ENCODE results near the gene ADAMTS4.
"Not testable (repeated sequence)": the region's sequence is repeated elsewhere in the genome, so short reads cannot be mapped to it uniquely, and the experiment has no call there.

Gene ADAMTS4, protein sequence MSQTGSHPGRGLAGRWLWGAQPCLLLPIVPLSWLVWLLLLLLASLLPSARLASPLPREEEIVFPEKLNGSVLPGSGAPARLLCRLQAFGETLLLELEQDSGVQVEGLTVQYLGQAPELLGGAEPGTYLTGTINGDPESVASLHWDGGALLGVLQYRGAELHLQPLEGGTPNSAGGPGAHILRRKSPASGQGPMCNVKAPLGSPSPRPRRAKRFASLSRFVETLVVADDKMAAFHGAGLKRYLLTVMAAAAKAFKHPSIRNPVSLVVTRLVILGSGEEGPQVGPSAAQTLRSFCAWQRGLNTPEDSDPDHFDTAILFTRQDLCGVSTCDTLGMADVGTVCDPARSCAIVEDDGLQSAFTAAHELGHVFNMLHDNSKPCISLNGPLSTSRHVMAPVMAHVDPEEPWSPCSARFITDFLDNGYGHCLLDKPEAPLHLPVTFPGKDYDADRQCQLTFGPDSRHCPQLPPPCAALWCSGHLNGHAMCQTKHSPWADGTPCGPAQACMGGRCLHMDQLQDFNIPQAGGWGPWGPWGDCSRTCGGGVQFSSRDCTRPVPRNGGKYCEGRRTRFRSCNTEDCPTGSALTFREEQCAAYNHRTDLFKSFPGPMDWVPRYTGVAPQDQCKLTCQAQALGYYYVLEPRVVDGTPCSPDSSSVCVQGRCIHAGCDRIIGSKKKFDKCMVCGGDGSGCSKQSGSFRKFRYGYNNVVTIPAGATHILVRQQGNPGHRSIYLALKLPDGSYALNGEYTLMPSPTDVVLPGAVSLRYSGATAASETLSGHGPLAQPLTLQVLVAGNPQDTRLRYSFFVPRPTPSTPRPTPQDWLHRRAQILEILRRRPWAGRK

DNA sequence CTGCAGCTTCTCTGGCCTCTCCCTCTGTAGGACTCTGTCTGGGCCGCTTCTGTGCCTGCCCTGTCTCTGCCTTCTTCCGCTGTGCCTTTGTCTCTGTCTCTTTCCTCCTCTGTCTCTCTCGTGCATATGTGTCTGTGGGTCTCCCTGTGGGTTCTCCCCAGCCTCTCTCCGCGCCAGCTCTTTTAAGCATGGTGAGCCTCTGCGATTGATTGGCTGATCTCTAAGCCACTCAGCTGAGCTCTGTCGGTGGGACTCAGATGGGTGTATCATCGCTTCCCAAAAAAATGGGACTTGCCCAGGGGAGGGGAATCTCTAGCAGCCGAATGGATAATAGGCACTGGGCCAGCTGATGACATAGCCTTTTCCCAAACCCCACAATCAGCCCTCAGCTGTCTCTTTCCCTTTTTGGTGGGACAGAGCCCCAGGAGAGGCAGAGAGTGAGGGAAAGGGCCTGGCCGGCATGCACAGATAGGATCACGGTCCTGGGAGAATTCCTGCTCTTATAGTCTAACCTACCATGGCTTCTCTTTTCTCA, at the start of gene ADAMTS4:
TSS of gene ADAMTS4 (minus strand) at position 158 of the 535 bp plus-strand sequence. CDS start 427 bp downstream, outside the sequence.
- no peak for DNase-seq

DNA sequence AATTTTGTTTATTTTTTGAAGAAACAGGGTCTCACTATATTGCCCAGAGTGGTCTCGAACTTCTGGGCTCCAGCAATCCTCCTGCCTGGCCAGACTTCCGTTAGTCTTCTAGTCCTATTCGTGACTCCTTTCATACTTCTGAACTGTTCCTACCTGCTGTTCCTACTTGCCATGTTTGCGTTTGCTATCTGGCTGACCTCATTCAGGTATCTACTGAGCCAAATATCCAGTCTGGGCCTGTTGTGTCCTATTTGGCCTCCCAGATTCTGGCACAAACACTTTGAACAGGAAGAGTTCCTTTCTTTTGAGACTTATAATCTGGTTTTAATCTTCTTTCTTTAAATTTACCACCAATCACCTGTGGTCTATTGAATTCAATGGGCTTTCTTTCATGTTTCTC, 46.0 kb upstream of the ADAMTS4 start:
- DNase-seq: no peak

DNA sequence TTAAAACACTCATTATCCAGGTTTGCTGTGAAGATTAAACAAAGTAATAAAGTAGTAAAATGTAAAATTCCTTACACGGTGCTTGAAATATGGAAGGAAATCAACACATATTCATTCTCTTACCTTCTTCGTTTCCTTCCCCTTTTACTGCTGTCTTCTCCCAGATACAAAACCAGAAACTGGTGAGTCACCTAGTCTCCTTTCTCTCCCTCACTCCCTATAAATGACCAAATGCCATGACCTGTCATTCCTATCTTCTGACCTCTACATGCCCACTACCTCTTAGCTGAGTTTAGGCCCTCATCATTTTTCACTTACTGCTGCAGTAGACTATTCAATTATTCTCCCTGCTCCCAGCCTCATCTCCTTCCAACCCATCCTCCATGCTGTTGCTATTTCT, 43.5 kb upstream of the ADAMTS4 start:
- no peak for DNase-seq

DNA sequence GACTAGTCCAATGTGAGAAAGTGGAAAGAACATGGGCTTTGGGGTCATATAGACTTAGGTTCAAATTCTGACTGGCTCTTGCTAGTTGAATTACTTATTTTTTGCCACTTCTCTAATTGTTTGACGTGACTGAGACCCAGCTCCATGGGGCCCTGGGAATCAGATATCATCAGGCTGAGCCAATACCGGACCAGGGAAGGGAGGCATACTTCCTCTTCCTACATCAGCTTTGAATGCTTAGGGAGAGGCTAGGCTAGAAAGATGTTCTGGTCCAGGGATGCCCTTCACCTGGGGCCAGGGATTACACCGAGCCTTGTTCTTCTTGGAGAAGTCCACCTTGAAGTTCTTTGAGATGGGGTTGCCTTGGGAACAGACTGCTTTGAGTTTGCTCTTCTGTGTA, 42.8 kb upstream of the ADAMTS4 start:
- no peak for DNase-seq

DNA sequence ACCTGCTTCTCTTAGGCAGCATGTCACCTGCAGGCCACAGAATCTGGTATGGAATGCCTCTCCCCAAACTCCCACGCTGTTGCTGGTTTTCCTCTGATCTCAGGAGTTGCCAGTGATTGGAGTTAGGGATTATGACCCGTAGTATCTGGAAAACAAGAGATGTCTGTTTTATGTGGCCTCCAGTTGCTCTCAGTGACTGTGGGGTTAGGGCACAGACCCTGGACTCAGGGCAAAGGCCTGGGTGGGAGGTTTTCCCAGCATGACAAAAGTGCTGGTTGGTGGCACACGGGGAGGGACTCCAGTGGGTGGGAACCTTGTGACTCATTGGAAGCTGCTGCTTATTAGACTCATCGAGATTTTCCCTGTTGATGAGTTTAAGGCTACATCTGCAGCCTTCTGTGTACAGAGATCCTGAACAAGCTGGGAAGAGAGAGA, 39.2 kb upstream of the ADAMTS4 start, which contains the start of gene NR1I3:
TSS of gene NR1I3 (minus strand) at position 165 of the 435 bp plus-strand sequence. CDS start 1,638 bp downstream, outside the sequence.
- DNase-seq: no peak

DNA sequence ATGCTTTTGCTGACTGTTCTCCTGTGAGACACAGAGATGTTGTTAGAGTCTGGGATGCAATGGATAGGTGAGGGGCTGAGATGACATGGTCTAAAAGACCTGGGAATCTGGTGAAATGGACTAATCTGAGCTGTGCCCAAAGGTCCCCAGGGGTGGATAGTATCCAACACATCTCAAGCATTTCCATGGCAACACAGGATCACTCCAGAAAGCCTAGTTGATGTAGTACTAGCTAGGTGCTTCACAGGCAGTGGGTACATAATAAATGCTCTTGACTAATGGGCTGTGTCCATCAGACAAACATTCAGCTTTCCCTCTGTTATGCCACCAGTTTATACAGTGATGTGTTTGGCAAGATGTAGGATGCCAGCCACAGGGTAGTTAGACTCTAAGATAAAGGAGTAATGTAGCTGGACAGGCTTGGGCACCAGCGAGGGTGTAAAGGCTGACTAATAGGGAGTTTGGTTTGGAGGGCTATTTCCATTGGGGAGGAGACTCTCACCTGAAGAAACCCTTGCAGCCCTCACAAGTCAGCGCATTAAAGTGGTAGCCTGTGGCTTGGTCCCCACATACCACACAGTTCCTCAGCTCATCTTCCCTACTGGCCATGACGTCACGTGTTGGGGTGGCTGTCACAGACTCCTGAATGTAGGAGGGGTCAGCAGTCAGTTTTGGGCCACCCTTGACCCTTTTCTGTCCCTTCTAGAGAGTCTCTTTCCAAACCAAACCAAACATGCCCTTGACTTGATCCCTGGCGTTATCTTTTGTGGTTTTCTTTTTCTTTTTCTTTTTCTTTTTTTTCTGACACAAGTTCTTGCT, 37.3 kb upstream of the ADAMTS4 start:
- DNase-seq: no peak

DNA sequence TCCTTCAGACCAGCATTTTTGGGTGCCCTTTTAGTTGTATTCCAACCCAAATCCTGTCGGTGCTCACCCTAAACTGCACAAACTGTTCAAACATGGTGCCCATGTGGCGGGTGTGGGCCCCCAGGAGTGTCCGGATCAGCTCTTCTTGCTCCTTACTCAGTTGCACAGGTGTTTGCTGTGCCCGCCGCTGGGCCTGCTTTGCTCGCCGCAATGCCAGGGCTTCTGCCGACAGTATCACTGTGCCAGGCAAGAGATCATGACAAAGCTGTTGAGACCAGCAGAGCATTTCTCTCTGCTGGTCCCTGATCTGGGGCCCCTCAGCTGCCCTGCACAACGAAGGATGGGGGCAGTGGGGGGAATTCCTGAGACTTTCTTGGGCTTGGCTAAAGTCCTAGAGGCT, 34.2 kb upstream of the ADAMTS4 start:
- no peak for DNase-seq

DNA sequence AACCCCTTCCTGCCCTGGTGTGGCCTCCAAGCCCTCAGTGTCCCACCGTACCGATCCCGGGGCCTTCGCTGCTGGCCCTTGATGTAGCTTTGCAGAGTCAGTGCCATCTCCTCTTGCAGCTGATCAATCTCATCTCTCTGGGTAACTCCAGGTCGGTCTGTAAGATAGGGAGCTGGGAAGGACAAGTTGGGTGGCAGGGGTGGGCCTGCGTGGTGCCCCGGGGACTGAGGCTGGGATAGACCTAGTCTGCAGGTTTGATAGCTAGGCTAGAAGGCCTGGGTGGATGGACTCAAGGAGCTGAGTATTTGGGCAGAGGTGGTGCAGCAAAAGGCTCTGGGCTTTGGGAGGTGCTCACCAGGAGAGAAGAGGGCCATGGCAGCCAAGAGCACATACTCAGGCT, 31.9 kb upstream of the ADAMTS4 start:
- DNase-seq: no peak

DNA sequence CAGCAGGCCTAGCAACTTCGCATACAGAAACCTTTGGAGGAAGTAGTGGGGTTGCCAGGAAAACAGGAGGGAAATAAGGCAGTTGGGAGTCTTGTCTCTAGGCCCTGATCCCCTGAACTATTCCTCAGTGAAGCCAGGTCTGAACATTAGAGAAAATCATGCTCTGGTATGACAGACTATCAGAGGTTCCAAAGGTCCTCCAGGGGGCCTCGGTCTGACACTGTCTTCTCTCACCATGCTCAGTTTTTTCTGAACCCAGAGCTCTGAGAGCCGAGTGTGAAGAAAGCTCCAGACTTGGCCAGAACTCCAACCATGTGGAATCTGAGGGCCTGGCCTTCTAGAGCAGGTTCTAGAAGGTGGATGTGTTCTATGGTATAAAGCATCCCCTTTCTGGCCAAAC, 31.0 kb upstream of the ADAMTS4 start:
- no peak for DNase-seq

DNA sequence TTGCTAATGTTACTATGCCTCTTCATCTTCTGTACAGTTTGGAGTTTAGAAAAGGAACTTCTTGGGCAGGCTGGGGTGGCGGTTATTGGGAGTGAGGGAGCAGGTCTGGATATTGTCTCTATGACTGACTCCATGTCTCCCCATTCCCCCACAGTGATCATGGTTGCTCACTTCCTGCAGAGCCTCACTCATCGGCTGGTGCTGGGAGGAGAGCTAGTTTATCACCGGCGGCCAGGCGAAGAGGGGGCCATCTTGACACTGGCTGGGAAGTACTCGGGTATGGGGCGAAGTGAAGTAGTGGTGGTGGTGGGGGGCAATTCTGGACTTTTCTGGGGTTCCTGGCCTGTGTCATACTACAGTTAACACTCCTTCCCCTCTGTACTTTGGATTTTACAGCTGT, 29.2 kb upstream of the ADAMTS4 start:
- no peak for DNase-seq

DNA sequence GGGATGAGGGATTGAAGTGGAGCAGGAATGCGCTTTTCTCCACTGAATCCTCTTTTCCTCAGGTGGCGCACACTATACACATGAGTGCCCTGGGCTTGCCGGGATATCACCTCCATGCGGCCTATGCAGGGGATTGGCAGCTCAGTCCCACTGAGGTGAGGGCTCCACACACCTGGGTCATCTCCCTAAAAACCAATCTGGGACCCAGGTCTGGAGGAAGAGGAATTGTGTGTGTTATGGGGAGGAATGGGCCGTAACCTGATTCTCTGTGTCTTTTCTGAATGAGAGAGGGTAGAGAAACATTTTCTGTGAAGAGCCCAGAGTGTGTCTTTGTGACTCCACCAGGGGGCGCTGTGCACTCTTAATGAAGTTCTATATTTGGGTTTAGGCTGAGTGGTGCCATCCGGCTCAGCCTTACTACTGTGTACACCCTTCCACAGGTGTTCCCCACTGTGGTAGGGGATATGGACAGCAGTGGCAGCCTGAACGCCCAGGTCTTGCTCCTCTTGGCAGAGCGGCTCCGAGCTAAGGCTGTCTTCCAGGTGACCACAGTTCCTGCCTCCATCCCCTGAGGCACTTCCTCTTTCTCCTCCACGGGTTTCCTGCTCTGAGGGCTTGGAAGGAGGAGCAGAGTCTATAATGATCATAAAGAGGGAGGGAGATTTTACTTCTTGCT, 28.5 kb upstream of the ADAMTS4 start:
- peak; percentile 88 for DNase-seq

DNA sequence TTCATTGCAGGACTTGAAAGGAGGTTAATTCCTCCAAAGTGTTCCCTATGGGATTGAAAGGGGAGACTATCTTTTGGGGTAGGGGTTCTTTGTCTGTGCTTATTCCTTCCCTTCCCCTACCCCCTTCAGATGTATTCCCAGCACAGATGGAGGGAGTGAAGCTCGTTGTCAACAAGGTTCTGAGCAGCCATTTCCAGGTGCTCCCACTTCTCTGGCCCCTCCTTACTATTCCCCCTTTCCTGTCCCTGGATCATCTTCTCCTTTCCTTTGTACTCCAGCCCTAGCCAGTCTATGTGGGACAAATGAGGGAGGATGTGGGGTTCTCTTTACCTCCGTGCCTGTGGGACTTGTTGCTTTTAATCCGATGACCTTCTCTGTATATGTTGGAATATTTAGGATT, 27.9 kb upstream of the ADAMTS4 start:
- DNase-seq: no peak

DNA sequence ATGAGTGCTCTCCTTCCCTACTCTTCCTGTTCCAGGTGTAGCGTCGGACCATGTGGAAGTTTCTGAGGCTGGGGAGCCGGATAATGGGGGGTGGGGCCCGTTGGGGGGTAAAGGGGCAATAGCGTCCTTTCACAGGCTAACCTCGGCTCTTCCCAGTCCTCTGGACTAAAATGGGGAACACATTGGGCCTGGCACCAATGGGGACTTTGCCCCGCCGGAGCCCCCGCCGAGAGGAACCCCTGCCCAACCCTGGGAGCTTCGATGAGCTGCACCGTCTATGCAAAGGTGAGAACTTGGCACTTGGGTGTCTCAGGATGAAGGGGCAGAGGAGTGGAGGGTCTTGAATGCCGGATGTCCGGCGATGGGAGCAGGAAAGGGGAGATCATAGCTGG, 27.5 kb upstream of the ADAMTS4 start:
- no peak for DNase-seq

DNA sequence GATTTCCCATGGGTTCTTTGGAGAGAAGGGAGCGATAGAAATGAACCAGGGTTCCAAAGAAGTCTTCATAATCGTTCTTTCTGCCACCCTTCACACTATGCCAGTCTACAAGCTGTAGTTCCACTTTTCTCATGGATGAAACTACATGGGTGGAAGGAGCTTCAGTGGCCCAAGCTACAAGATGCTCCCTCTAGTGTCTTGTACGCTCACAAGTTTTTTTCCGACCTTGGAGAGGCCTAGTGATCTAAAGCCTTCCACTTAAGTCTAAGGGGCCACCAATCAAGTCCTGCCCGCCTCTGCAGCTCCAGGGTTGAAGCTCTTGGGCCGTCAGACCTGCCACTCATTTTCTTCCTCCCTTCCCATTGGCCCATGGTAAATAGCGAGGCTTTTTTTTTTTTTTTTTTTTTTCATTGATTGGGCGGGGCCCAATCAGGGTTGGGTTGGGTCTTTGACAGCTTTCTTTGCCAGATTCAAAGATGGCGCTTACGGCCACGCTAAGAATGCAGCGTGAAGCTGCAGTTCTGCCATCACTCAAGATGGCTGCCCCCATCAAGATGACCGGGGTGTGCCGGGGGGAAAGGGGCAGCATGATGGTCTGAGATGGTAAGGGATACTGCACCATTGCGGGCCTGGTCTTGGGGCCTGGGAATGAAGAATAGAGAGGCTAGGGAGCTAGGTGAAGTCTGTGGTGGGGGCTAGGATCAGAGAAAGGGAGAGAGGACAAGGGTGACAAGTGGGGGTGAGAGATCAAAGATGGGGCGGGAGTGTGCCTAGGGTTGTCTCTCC, 26.9 kb upstream of the ADAMTS4 start, which contains the start of gene TOMM40L:
TSS of gene TOMM40L (plus strand) at position 527 of the 786 bp plus-strand sequence. CDS start 430 bp downstream, outside the sequence.
- DNase-seq: peak; percentile 78

DNA sequence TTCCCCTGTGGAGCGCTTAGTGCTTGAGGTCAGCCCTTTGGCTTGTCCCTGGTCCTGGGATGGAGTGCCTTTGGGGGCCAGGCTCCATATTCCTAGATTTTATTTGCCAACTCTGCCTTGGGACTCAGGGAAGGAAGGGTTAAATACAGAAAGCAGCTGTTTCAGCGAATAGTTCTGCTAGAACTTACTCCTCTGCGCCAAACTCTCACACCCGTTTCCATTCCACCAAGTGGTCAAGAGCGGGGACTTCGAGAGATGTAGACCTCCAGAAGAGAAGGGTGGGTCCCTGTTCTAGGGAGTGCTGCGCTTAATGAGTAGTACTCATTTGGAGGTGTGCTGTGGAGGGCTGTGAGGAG, 26.3 kb upstream of the ADAMTS4 start:
- DNase-seq: no peak

DNA sequence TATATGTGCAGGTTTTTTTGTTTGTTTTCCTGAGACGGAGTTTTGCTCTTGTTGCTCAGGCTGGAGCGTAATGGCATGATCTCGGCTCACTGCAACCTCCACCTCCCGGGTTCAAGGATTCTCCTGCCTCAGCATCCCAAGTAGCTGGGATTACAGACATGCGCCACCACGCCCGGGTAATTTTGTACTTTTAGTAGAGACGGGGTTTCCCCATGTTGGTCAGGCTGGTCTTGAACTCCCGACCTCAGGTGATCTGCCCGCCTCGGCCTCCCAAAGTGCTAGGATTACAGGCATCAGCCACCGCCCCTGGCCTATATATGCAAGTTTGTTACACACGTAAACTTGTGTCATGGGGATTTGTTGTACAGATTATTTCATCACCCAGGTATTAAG, 25.8 kb upstream of the ADAMTS4 start:
- not testable (repeated sequence) for DNase-seq

DNA sequence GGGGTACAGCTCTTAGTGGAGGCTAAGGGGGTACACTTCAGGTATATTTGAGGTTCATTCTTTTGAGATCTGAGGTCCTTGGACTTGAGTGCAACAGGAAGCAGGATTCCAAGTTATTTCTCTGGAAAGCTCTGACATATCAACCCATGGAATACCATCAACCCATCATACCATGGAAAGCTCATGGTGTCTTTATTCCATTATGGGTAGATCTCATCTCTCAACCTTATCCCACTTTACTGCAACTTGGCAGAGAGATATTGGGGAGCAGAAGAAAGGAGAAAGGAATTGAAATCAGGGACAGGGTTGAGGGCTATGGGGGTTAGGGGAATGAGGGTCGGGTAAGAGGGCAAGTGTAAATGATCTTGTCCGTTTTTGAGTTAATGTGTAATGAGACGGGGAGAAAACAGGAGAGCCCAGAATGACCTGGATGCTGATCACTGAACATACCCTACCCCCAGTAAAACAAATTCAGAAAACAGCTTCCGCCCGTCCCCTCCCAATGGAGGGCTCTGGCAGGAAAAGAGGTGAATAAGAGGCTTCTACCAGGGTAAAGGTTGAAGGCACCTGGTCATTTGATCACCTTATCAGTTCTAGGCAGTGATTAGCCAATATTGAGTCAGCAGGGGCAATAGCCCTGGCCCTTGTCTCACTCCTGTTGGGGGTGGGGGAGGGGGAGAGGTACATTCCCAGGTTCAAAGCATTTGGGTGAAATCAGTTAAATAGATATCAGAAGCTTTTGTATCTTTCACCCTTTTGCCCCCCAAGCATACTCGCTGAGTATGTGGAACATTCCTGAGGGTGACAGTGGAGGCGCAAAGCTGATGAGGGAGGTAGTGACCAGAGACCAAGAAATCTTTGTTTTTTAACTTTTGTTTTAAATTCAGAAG, 25.2 kb upstream of the ADAMTS4 start:
- DNase-seq: no peak

DNA sequence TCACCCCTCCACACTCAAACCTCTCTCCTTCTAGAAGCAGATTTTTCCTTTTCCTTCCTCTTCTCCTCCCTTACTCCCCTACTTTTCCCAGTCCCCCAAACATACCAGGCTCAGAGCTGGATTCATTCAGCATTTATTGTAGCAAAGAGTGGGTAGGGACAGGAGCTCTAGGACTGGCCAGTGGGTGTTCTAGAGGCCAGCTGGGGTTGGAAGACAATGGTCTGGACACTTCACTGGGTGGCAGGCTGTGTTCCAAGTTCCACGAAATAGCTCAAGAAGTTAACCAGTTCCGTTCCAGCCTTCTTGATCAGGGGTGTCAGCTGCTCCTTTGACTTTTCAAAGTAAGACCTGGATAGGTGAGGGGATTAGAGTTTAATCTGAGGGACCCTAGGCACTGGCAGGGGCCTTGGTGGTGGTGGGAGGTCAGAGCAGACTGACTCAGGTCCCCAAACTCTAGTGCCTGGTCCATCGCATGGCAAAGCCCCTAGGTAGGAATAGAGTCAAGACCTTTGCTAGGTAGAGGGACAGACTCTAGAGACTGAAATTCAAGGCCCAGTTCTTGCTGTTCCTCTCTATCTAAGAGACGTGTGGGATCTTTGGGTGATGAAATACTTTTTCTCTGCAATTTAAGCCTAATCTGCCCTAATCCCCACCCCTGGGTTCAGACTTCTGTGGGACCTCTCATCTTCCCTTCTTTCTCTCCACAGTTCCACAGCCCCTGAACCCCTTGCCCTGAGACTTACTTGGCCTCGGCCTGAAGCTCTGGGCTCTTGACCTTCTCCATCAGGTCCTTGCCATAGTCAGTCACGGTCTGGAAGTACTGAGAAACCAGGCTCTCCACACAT, 23.5 kb upstream of the ADAMTS4 start:
- DNase-seq: no peak

DNA sequence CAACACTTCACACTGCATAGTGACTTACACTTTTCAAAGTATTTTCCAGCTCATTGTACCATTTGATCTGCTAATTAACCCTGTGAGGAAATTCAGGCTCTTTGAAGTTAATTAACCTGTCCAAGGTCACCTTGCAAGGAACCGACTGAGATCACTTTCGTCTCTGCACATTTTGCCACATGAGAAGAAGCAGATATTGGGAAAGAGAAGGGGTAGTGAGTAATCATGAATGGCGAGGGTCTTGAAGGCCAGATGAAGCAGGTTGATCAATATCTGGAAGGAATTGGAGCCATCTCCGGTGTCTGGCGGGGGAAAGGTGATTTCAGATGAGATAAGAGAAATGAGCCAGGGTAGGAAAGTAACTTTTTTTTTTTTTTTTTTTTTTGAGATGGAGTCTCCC, 21.1 kb upstream of the ADAMTS4 start:
- no peak for DNase-seq
